Measurements from ENCODE around the gene NIT1.

DNA sequence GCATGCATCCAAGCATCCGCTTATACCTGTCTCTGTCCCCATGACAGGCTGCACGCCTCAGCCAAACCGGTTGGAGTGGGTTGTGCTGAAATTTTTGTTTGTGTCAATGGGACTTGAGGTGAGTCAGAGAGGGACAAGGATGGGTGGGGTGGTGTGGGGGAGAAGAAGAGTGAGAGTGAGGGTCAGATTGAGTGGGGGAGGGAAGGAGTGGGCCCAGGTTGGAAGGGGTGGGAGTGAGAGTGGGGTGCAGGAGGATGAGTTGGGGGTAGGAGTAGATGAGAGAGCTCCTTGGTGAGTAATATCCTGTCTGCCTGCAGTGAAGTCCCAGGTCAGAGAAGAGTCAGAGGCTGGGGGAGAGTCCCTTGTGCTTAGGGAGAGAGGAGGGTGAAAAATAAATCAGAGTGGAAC, 25.3 kb upstream of the NIT1 start:
- TF ChIP-seq, protein P1, sequence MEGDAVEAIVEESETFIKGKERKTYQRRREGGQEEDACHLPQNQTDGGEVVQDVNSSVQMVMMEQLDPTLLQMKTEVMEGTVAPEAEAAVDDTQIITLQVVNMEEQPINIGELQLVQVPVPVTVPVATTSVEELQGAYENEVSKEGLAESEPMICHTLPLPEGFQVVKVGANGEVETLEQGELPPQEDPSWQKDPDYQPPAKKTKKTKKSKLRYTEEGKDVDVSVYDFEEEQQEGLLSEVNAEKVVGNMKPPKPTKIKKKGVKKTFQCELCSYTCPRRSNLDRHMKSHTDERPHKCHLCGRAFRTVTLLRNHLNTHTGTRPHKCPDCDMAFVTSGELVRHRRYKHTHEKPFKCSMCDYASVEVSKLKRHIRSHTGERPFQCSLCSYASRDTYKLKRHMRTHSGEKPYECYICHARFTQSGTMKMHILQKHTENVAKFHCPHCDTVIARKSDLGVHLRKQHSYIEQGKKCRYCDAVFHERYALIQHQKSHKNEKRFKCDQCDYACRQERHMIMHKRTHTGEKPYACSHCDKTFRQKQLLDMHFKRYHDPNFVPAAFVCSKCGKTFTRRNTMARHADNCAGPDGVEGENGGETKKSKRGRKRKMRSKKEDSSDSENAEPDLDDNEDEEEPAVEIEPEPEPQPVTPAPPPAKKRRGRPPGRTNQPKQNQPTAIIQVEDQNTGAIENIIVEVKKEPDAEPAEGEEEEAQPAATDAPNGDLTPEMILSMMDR (conservative IDR thresholded peaks at IDR 0.05), result no peak
- no peak for TF ChIP-seq EZH2 (IDR thresholded peaks at IDR 0.05; ENCODE audit: low read depth)

All from PC-9 (cell line).